GM10248 (cell line): ENCODE data around the gene ARHGAP26.

Experiments used
- CTCF ChIA-PET: fragments of 300-600 bp; sonication (Branson Sonifier 250); formaldehyde crosslinking; extraction: SDS; loops from one replicate; lab custom pipeline; 2021; ENCODE audit warnings: antibody characterized with exemption; lab: Yijun Ruan, JAX
- POLR2A ChIA-PET: fragments of 350-650 bp; sonication (Branson Sonifier 250); formaldehyde crosslinking; extraction: SDS; loops from one replicate; lab custom pipeline; 2020; ENCODE audit warnings: antibody characterized with exemption; lab: Yijun Ruan, JAX
- DNase-seq: peaks from one replicate; pipeline ENCODE4 v3.0.0; 2012; ENCODE audit errors: extremely low spot score
- TF ChIP-seq, protein P1 (sequence below): IDR thresholded peaks from 2 replicates; pipeline ENCODE4 v1.5.1; 2012; ENCODE audit warnings: mild to moderate bottlenecking, low read depth; ENCODE audit errors: extremely low read depth, missing control alignments, control extremely low read depth

Gene ARHGAP26

DNA sequence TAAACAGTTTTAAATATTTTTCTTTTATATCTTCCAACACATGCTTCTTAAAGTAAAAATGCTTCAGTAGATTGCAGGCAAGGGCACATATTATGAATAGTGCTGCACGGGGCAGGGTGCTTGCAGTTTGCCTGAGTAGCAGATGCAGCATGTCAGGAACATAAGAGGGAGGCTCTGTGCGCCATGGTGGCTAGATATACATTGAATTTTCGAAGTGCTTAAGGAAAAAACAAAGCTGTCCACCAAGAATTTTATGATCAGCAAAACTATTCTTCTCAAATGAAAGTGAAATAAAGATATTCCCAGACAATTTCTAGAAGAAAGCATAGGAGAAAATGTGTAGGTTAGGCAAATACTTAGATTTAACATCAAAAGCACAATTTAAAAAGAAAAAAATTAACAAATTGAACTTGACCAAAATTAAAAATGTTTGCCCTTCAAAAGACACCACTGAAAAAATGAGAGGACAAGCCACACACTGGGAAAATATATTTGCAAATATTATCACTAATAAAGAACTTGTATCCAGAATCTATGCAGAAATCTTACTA, 420.2 kb downstream of the ARHGAP26 start:
- TF ChIP-seq, protein P1, sequence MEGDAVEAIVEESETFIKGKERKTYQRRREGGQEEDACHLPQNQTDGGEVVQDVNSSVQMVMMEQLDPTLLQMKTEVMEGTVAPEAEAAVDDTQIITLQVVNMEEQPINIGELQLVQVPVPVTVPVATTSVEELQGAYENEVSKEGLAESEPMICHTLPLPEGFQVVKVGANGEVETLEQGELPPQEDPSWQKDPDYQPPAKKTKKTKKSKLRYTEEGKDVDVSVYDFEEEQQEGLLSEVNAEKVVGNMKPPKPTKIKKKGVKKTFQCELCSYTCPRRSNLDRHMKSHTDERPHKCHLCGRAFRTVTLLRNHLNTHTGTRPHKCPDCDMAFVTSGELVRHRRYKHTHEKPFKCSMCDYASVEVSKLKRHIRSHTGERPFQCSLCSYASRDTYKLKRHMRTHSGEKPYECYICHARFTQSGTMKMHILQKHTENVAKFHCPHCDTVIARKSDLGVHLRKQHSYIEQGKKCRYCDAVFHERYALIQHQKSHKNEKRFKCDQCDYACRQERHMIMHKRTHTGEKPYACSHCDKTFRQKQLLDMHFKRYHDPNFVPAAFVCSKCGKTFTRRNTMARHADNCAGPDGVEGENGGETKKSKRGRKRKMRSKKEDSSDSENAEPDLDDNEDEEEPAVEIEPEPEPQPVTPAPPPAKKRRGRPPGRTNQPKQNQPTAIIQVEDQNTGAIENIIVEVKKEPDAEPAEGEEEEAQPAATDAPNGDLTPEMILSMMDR: no peak
- POLR2A ChIA-PET: interaction anchor here (0.7 kb wide), 1 partner anchor 79 kb away, joined by 6 read pairs; no protein-coding TSS in a partner anchor
- DNase-seq: no peak
- CTCF ChIA-PET: interaction anchor here (0.6 to 3.5 kb wide), 7 partner anchors 10 to 214 kb away, joined by 3 to 21 read pairs (median 6); partner anchors contain the start of gene NR3C1

DNA sequence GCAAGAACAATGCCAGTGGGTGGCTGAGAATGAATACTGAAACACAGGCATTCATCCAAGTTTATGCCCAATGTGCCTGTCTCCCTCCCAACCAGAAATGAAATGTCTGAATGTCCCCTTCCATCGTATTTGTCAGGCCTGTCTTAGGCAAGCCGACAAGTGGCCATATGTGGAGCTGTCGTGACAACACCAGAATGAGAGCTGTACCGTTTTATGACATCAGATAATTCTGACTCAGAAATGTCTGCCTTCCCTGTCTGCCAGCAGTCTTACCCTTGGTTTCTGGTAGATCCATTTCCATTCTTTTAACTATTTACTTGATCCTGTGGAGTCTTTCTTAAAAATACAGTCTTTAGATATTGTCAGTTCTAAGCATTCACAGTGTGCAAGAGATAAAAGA, 421.5 kb downstream of the ARHGAP26 start:
- ChIA-PET CTCF (interaction anchor here (0.7 to 1.8 kb wide), 4 partner anchors 8 to 15 kb away, joined by 3 to 4 read pairs (median 3); no protein-coding TSS in a partner anchor), POLR2A (no interaction called here)
- TF ChIP-seq, protein P1: no peak
- DNase-seq: no peak

DNA sequence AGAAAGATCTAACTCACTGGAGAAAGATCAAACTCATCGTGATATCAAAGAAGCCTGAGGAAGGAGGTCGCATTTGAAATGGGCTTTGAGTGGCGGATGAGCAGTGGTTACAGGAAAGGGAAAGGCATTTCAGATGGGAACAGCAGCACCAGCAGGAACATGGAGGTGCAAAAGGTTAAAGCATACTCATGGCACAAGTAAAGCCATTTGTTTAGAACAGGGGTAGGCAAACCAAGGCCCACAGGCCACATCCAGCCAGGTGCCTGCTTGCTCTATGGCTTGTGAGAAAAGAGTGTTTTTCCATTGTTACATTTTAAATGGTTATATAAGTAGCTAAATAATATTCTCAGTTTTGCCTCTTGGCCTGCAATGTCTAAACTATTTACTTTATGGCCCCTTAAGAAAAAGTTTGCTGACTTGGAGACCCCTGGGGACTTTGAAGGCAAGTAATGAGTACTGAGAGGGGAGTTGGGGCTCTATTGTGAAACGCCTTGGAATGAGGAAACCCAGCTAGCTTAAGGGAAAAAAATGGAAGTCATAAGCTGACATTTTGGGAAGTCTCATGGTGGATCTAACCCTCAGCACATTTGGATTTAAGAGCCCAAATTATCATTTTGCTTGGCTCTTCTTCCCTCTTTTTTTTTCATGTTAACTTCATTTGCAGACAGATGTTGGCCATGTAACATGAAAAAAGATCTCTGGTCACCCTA, 422.2 kb downstream of the ARHGAP26 start:
- no peak for DNase-seq
- ChIA-PET POLR2A (interaction anchor here (0.6 kb wide), 1 partner anchor 25 kb away, joined by 5 read pairs; no protein-coding TSS in a partner anchor), CTCF (interaction anchor here (1.1 to 1.8 kb wide), 3 partner anchors 10 to 27 kb away, joined by 3 to 4 read pairs (median 3); no protein-coding TSS in a partner anchor)
- TF ChIP-seq, protein P1: no peak

DNA sequence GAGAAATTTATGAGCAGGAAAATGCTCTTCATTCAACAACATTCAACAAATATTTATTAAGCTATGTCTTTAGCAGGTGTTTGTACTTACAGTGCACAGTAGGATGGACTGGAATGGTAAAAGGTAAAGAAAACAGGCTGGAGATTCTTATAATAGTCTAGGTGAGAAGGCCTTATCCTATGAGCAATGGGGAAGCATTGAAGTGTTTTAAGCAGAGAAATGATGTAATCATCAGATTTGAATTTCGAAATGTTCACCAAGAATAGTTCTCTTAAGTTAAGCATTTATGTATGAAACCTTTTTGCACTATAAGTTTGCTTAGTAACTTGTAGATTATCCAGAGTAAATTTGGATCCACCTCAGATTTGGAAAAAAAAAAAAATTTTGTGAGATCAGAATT, 424.0 kb downstream of the ARHGAP26 start:
- ChIA-PET CTCF (interaction anchor here (2.3 kb wide), 1 partner anchor 15 kb away, joined by 5 read pairs; no protein-coding TSS in a partner anchor), POLR2A (no interaction called here)
- DNase-seq: no peak
- TF ChIP-seq, protein P1: no peak

DNA sequence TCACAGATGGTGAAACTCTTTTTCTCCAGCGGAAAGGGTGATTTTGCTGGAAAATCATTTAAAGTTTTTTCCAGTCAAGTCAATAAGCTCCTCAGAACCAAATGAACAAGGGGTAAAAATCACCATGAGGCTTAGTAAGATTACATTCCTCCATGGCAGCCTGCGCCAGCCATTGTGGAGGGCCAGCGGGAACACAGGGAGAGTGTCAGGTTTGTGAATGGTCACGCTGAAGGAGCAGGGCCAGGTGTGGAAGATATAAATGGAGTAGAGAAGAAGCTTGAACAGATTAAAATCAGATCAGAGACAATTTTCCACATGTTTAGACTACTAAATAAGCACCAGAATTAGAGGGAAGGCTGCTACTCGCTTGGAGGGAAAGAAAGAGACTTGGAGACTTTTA, 424.5 kb downstream of the ARHGAP26 start:
- POLR2A ChIA-PET: no interaction called here

DNA sequence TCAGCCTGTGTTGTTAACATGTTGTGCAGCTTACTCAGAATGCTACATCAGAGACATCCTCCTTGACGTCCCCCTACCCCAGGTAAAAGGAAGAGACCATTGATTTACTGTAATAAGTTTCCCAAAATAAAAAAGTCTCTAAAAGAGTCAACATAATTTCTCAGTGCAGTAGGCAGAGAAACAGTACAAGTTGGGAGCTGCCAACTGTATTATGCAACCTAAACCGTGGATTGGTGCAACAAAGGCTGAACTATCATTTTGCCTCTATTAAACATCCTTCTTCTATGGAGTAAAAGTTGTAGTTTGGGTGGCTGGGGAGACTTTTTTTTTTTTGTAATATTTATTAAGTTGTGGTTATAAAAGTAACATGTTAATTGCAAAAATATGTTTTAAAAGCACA, 425.3 kb downstream of the ARHGAP26 start:
- TF ChIP-seq, protein P1: no peak
- CTCF ChIA-PET: interaction anchor here (0.9 to 2.6 kb wide), 6 partner anchors 8 to 208 kb away, joined by 3 to 8 read pairs (median 4); partner anchors contain the start of gene NR3C1
- POLR2A ChIA-PET: no interaction called here
- DNase-seq: no peak

More for the DNA sequence above, 424.5 kb downstream of the ARHGAP26 start:
- no peak for DNase-seq
- CTCF ChIA-PET: interaction anchor here (0.9 to 2.6 kb wide), 5 partner anchors 7 to 209 kb away, joined by 3 to 8 read pairs (median 3); partner anchors contain the start of gene NR3C1
- TF ChIP-seq, protein P1: no peak
